Endodermal cell (in vitro differentiated cells): ENCODE results near the gene LCP1. TPM values are rescaled to one million over a fixed set of nuclear protein-coding genes. Genes with fewer than 3 reads are reported as not detected.

Source experiments
- DNase-seq: peaks from one replicate; pipeline ENCODE4 v3.0.0-alpha.2; 2017
- H3K27ac ChIP-seq: 2 replicates; pipeline ENCODE4 v1.5.1; 2013; ENCODE audit warnings: mild to moderate bottlenecking, low read depth, low read length, moderate library complexity
- H3K27me3 ChIP-seq: 2 replicates; pipeline ENCODE4 v1.6.1; 2013; ENCODE audit warnings: mild to moderate bottlenecking, low read length, moderate library complexity; ENCODE audit not compliant: insufficient read depth, control insufficient read depth, poor library complexity, severe bottlenecking
- H3K36me3 ChIP-seq: 2 replicates; pipeline ENCODE4 v1.7.0; 2013; ENCODE audit warnings: mild to moderate bottlenecking, low read length, moderate library complexity; ENCODE audit not compliant: control insufficient read depth, insufficient read depth
- H3K4me1 ChIP-seq: one replicate; pipeline ENCODE4 v1.7.0; 2013; ENCODE audit warnings: low read length; ENCODE audit not compliant: control insufficient read depth, insufficient read depth
- H3K4me3 ChIP-seq: 2 replicates; pipeline ENCODE4 v1.5.1; 2013; ENCODE audit warnings: mild to moderate bottlenecking, low read length, moderate library complexity
- H3K9ac ChIP-seq: 2 replicates; pipeline ENCODE4 v1.6.1; 2013; ENCODE audit warnings: mild to moderate bottlenecking, low read length, moderate library complexity; ENCODE audit not compliant: poor library complexity, severe bottlenecking; ENCODE audit errors: extremely low read depth
- H3K9me3 ChIP-seq: 2 replicates; pipeline ENCODE4 v1.6.1; 2013; ENCODE audit warnings: mild to moderate bottlenecking, low read length, moderate library complexity; ENCODE audit not compliant: control insufficient read depth
- H3K27ac Mint-ChIP-seq: 2 replicates; pipeline ENCODE4 v1.8.0; 2020; ENCODE audit warnings: mixed read lengths
- H3K27me3 Mint-ChIP-seq: 2 replicates; pipeline ENCODE4 v1.8.0; 2021; ENCODE audit warnings: mild to moderate bottlenecking, mixed read lengths; ENCODE audit not compliant: insufficient read depth
- H3K36me3 Mint-ChIP-seq: 2 replicates; pipeline ENCODE4 v1.8.0; 2020; ENCODE audit warnings: low read depth, mixed read lengths
- H3K4me1 Mint-ChIP-seq: 2 replicates; pipeline ENCODE4 v1.8.0; 2020; ENCODE audit warnings: mixed read lengths
- H3K4me3 Mint-ChIP-seq: 2 replicates; pipeline ENCODE4 v1.8.0; 2020; ENCODE audit warnings: mild to moderate bottlenecking, moderate library complexity, mixed read lengths
- H3K9me3 Mint-ChIP-seq: 2 replicates; pipeline ENCODE4 v1.8.0; 2020; ENCODE audit warnings: mild to moderate bottlenecking, mixed read lengths
- WGBS, 2 experiments: methylation state at CpG; one replicate each; pipeline versions ENCODE4 v1.1.5 to v1.1.7; 2013; ENCODE audit warnings: missing lambda C conversion rate in 2 of 2, mixed read lengths in 1 of 2; ENCODE audit not compliant: insufficient coverage in 1 of 2, insufficient read length in 1 of 2; 5-methylcytosine and 5-hydroxymethylcytosine counted together
- total RNA-seq, 2 donors: library from RNA; stranded (reverse); fragmentation: NEBNext Ultra II Directional in 1 of 2; extraction: Animal tissue kit (Norgen Biotek cat#: 25700) in 1 of 2; gene quantifications; 2 replicates in 1 of 2; 3 replicates in 1 of 2; pipeline ENCODE4 v1.2.1, GENCODE V29; 2021
- TF ChIP-seq, protein P1 (sequence below): fragments of 200-600 bp; sonication (generic); conservative IDR thresholded peaks from 2 replicates; pipeline ENCODE4 v1.5.0; 2021; ENCODE audit warnings: antibody characterized with exemption, mild to moderate bottlenecking

LCP1 gene
- total RNA-seq, 2 donors from 2014 or later: 3.0 to 16.8 TPM

DNA sequence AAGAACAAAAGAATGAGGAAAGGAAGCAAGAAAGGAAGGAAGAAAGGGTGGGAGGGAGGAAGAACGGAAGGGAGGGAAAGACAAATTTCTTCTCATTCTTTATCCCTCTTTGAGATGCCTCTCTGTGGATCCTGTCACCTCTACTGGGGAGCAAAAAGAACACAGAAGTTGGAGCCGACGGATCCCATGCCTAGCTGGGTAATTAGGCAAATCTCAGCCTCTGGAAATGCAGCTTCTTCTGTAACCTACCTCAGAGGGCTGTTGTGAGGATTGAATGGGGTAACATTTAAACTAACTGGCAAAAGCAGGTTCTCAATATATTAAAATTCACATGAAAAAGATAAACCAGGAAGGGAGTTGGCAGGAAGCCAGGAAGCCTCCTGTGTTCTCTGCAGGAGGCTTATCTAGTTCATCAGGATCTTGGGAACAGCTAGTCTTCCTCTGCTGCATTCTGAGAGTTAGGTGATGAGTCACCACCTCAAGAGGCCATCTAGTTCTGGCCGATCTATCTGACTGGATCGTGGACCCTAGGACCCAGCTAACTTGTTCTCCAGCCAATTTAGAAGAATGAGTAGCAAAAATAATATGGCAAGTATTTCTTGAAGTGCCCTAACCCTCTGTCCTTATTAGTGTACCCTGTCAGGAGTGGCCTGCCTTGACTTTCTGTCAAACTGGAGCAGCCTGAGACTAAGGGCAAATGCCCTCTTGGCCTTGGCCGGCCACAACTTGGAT, 61.9 kb downstream of the LCP1 start:
- TF ChIP-seq, protein P1, sequence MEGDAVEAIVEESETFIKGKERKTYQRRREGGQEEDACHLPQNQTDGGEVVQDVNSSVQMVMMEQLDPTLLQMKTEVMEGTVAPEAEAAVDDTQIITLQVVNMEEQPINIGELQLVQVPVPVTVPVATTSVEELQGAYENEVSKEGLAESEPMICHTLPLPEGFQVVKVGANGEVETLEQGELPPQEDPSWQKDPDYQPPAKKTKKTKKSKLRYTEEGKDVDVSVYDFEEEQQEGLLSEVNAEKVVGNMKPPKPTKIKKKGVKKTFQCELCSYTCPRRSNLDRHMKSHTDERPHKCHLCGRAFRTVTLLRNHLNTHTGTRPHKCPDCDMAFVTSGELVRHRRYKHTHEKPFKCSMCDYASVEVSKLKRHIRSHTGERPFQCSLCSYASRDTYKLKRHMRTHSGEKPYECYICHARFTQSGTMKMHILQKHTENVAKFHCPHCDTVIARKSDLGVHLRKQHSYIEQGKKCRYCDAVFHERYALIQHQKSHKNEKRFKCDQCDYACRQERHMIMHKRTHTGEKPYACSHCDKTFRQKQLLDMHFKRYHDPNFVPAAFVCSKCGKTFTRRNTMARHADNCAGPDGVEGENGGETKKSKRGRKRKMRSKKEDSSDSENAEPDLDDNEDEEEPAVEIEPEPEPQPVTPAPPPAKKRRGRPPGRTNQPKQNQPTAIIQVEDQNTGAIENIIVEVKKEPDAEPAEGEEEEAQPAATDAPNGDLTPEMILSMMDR: no peak
- DNase-seq: peak; percentile 55
- Histone ChIP-seq H3K4me3 (no peak overlapping the region), H3K27ac (no peak overlapping the region), H3K9ac (no peak overlapping the region), H3K36me3 (no peaks in the 10 kb centered on the region), H3K4me1 (no peaks in the 10 kb centered on the region), H3K27me3 (no peaks in the 10 kb centered on the region), H3K9me3 (no peaks in the 10 kb centered on the region)
- Mint-ChIP-seq H3K4me3 (no peak overlapping the region), H3K9me3 (no peaks in the 10 kb centered on the region), H3K36me3 (no peaks in the 10 kb centered on the region), H3K27me3 (peaks cover 2% of the 10 kb centered on the region), H3K27ac (no peak overlapping the region), H3K4me1 (peaks cover 5% of the 10 kb centered on the region)
- 72 to 79% methylated on average over 3 to 6 of the region's 6 CpGs for WGBS, 2 experiments

DNA sequence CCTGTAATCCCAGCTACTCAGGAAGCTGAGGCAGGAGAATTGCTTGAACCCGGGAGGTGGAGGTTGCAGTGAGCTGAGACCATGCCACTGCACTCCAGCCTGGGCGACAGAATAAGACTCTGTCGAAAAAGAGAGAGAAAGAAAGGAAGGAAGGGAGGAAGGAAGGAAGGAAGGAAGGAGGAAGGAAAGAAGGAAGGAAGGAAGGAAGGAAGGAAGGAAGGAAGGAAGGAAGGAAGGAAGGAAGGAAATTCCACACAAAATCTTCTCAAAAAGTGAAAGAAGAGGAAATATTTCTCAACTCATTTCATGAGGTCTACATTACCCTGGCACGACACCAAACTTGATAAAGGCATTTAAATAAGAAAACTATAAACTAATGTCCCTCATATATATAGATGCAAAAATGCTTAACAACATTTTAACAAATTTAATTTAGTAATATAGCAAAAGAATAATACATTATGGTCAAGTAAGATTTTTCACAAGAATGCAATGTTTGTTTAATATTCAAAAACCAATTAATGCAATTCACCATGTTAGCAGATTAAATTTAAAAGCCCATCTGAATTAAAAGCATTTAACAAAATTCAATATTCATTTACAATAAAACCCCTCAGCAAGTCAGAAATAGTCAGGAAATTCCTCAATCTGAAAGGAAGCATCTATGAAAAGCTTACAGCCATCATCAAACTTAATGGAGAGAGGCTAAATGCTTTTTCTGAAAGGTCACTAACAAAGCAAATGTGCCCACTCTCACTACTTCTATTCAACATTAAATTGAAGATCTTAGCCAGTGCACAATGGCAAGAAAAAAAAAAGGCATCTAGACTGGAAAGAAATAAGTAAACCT, 65.1 kb downstream of the LCP1 start:
- H3K9ac ChIP-seq: no peak overlapping the region
- Mint-ChIP-seq H3K4me3 (no peak overlapping the region), H3K4me1 (peaks cover 5% of the 10 kb centered on the region), H3K36me3 (no peaks in the 10 kb centered on the region), H3K27me3 (peaks cover under 1% of the 10 kb centered on the region), H3K27ac (no peak overlapping the region), H3K9me3 (no peaks in the 10 kb centered on the region)
- H3K9me3 ChIP-seq: no peaks in the 10 kb centered on the region
- H3K4me1 ChIP-seq: no peaks in the 10 kb centered on the region
- no peak for DNase-seq
- WGBS, 2 experiments: 96 to 100% methylated on average over 1 to 3 of the region's 4 CpGs
- no peak overlapping the region for H3K27ac ChIP-seq
- H3K4me3 ChIP-seq: no peak overlapping the region
- no peaks in the 10 kb centered on the region for H3K36me3 ChIP-seq
- TF ChIP-seq, protein P1: no peak
- no peaks in the 10 kb centered on the region for H3K27me3 ChIP-seq

DNA sequence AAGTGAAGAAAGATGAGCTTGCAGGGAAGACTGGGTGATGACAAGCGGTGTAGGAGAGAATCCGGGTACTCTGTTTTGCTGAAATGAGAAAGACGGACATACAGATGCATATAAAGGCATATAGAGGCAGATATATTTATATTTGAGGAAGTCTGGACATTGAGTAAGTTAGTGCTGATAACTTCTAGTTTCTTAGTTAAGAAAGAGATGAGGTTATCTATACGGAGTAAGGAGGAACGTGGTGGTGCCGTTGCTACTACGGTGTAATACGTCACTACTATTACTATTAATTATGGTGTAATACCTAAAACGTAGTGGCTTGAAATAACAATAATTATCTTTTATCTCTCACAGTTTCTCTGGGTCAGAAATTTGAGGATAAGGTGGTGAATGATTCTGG, 67.4 kb downstream of the LCP1 start:
- WGBS, 2 experiments: 98 to 100% methylated on average over 3 to 7 of the region's 9 CpGs
- no peak overlapping the region for H3K27ac Mint-ChIP-seq
- no peaks in the 10 kb centered on the region for H3K9me3 Mint-ChIP-seq
- Histone ChIP-seq H3K27ac (no peak overlapping the region), H3K4me3 (no peak overlapping the region), H3K4me1 (no peaks in the 10 kb centered on the region), H3K9me3 (no peaks in the 10 kb centered on the region), H3K36me3 (no peaks in the 10 kb centered on the region), H3K9ac (no peak overlapping the region), H3K27me3 (no peaks in the 10 kb centered on the region)
- H3K4me3 Mint-ChIP-seq: no peak overlapping the region
- no peak for DNase-seq
- no peaks in the 10 kb centered on the region for H3K36me3 Mint-ChIP-seq
- TF ChIP-seq, protein P1: no peak
- no peaks in the 10 kb centered on the region for H3K4me1 Mint-ChIP-seq
- H3K27me3 Mint-ChIP-seq: no peaks in the 10 kb centered on the region
